ENCODE results near the gene ITGAD. TPM values are rescaled to one million over a fixed set of nuclear protein-coding genes. Genes with fewer than 3 reads are reported as not detected.

Gene ITGAD
- total RNA-seq, 1 donor: not detected

GRCh38 chr16:31350275-31351005 lies 42.7 kb upstream of the ITGAD start:
- H3K4me3 ChIP-seq (ENCODE audit: insufficient read depth, low read length): no peak overlapping the region
- TF ChIP-seq CTCF (IDR thresholded peaks at IDR 0.05; ENCODE audit: extremely low read depth, low read depth, low read length): no peak
- peaks cover 5% of the 10 kb centered on the region for H3K4me1 ChIP-seq (ENCODE audit: insufficient read depth, low read length)
- no peak overlapping the region for H2AFZ ChIP-seq (ENCODE audit: low read length)
- no peaks in the 10 kb centered on the region for H3K9me3 ChIP-seq (ENCODE audit: low read depth, low read length)
- H3K36me3 ChIP-seq (ENCODE audit: insufficient read depth, low read length): no peaks in the 10 kb centered on the region
- no peaks in the 10 kb centered on the region for H3K79me2 ChIP-seq (ENCODE audit: insufficient read depth, low read length)
- H3K27me3 ChIP-seq (ENCODE audit: insufficient read depth, low read length): no peaks in the 10 kb centered on the region
- no peak overlapping the region for H3K4me2 ChIP-seq (ENCODE audit: insufficient read depth, low read length)
- peak; percentile 58 for DNase-seq (ENCODE audit: insufficient read length, low spot score, missing footprints)
- no peak overlapping the region for H3K27ac ChIP-seq (ENCODE audit: low read depth, low read length)
- no peaks in the 10 kb centered on the region for H4K20me1 ChIP-seq (ENCODE audit: insufficient read depth, low read length)

DNA sequence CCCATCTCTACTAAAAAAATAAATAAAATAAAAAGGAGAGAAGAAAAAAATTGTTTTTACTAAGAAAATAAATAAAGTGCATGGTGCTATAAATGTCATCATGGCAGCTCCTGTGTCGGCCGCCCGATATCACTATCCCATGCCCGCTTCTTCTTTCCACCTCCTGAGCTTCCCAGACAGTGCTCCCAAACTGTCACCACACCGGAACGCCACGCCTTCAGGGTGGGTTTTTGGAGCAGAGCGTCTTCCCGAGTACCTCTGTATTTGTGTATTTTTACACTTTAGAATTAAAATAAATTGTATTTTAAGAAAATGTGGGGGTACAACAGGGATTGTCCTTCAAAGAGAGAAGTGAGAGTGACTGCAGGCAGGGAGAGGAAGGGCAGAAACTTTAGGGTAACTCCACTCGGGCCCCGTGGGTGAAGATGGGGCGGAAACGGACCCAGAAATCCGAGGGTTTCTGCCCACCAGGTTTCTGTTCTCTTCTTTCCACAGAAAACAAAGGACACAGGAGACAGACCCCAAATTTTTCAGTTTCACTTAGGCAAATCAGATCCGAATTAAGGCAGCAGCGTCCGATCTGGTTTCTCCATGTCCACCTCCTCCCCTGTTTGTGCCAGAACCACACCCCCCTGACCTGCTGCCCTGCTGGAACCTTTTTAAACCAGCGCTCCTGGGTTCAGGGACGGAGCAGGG lies 41.7 kb upstream of the ITGAD start:
- Histone ChIP-seq H4K20me1 (ENCODE audit: insufficient read depth, low read length) (no peaks in the 10 kb centered on the region), H3K27me3 (ENCODE audit: insufficient read depth, low read length) (no peaks in the 10 kb centered on the region), H3K36me3 (ENCODE audit: insufficient read depth, low read length) (no peaks in the 10 kb centered on the region), H3K79me2 (ENCODE audit: insufficient read depth, low read length) (no peaks in the 10 kb centered on the region), H3K4me2 (ENCODE audit: insufficient read depth, low read length) (no peak overlapping the region), H2AFZ (ENCODE audit: low read length) (peak overlapping the region; percentile 56), H3K27ac (ENCODE audit: low read depth, low read length) (no peak overlapping the region), H3K4me1 (ENCODE audit: insufficient read depth, low read length) (peaks cover 5% of the 10 kb centered on the region), H3K9me3 (ENCODE audit: low read depth, low read length) (no peaks in the 10 kb centered on the region), H3K4me3 (ENCODE audit: insufficient read depth, low read length) (no peak overlapping the region)
- no peak for DNase-seq (ENCODE audit: insufficient read length, low spot score, missing footprints)
- no peak for TF ChIP-seq CTCF (IDR thresholded peaks at IDR 0.05; ENCODE audit: extremely low read depth, low read depth, low read length)

DNA sequence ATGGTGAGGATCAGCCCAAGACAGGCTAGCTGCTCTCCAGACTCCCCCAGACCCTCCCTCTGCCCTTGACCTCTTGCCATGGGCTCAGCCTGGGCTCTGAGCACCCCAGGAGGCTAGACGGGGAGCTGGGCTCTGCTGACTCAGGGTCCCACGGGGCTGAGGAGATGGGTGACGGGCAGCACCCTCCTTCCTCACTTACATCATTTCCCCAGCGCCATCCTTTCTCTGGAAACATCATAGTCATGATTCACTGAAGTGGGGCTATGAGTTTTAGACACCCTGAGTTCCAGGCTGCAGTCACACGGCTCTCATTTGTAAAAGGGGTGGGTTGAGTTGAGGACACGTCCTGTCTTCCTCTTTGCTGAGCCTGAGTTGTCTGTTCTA lies 41.2 kb upstream of the ITGAD start:
- H3K27me3 ChIP-seq (ENCODE audit: insufficient read depth, low read length): no peaks in the 10 kb centered on the region

More for the DNA sequence above, 41.2 kb upstream of the ITGAD start:
- Histone ChIP-seq H3K4me2 (ENCODE audit: insufficient read depth, low read length) (no peak overlapping the region), H4K20me1 (ENCODE audit: insufficient read depth, low read length) (no peaks in the 10 kb centered on the region), H3K4me3 (ENCODE audit: insufficient read depth, low read length) (no peak overlapping the region), H3K9me3 (ENCODE audit: low read depth, low read length) (no peaks in the 10 kb centered on the region), H2AFZ (ENCODE audit: low read length) (peak overlapping the region; percentile 56), H3K36me3 (ENCODE audit: insufficient read depth, low read length) (no peaks in the 10 kb centered on the region), H3K4me1 (ENCODE audit: insufficient read depth, low read length) (peaks cover 5% of the 10 kb centered on the region), H3K27ac (ENCODE audit: low read depth, low read length) (no peak overlapping the region), H3K79me2 (ENCODE audit: insufficient read depth, low read length) (no peaks in the 10 kb centered on the region)
- DNase-seq (ENCODE audit: insufficient read length, low spot score, missing footprints): peak; percentile 84
- no peak for TF ChIP-seq CTCF (IDR thresholded peaks at IDR 0.05; ENCODE audit: extremely low read depth, low read depth, low read length)
